ENCODE measurements around the gene ARHGAP12. TPM values are rescaled to one million over a fixed set of nuclear protein-coding genes. Genes with fewer than 3 reads are reported as not detected.

The ARHGAP12 gene
- total RNA-seq, 1 donor from 2014 or later, result 27.2 TPM

GRCh38 chr10:31855033-31855432 is 73.6 kb downstream of the ARHGAP12 start:
- H3K36me3 ChIP-seq, result peaks cover 11% of the 10 kb centered on the region
- TF ChIP-seq CTCF (IDR thresholded peaks at IDR 0.05), result no peak
- no peak for ATAC-seq
- no peaks in the 10 kb centered on the region for H3K27me3 ChIP-seq
- H3K4me3 ChIP-seq, result no peak overlapping the region
- H3K9me3 ChIP-seq, result no peaks in the 10 kb centered on the region
- no peak for DNase-seq
- no peaks in the 10 kb centered on the region for H3K4me1 ChIP-seq
- intact Hi-C loops (cut with DNase I), result no loop called here
- no peak overlapping the region for H3K27ac ChIP-seq

DNA sequence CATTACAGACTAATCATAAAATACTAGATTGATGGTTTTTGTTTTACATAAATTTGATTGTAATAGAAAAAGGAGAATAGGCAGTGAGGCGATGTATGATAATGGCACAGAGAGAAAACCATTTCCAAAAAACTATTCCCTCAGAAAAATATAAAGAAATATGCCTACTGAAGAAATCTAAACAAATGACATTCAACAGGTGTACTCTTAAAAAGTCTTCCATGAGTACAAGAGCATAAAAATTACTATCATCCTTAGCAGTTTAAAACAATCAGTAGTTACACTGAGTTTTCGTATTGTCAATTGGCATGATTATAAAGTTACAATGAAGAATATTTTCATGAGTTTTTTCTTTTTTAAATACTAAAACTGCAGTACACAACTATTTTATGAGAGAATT is 75.0 kb downstream of the ARHGAP12 start:
- no peak for ATAC-seq

GRCh38 chr10:31851216-31851615 is 77.4 kb downstream of the ARHGAP12 start:
- Histone ChIP-seq H3K27ac (no peak overlapping the region), H3K36me3 (no peaks in the 10 kb centered on the region), H3K9me3 (no peaks in the 10 kb centered on the region), H3K27me3 (no peaks in the 10 kb centered on the region), H3K4me3 (no peak overlapping the region), H3K4me1 (no peaks in the 10 kb centered on the region)
- no peak for TF ChIP-seq CTCF (IDR thresholded peaks at IDR 0.05)
- ATAC-seq (no peak), DNase-seq (no peak)
- intact Hi-C loops (cut with DNase I), result no loop called here

More for the DNA sequence above, 75.0 kb downstream of the ARHGAP12 start:
- no peak for DNase-seq
- no peaks in the 10 kb centered on the region for H3K9me3 ChIP-seq
- peaks cover 5% of the 10 kb centered on the region for H3K36me3 ChIP-seq
- no peak for TF ChIP-seq CTCF (IDR thresholded peaks at IDR 0.05)
- intact Hi-C loops (cut with DNase I), result no loop called here
- no peak overlapping the region for H3K27ac ChIP-seq
- no peak overlapping the region for H3K4me3 ChIP-seq
- no peaks in the 10 kb centered on the region for H3K4me1 ChIP-seq
- H3K27me3 ChIP-seq, result no peaks in the 10 kb centered on the region

GRCh38 chr10:31847515-31847914 is 81.1 kb downstream of the ARHGAP12 start:
- ATAC-seq, result peak; percentile 43
- no peak overlapping the region for H3K4me3 ChIP-seq
- peaks cover 9% of the 10 kb centered on the region for H3K36me3 ChIP-seq
- DNase-seq, result no peak
- TF ChIP-seq CTCF (IDR thresholded peaks at IDR 0.05), result no peak
- no peaks in the 10 kb centered on the region for H3K27me3 ChIP-seq
- no peaks in the 10 kb centered on the region for H3K9me3 ChIP-seq
- intact Hi-C loops (cut with DNase I), result no loop called here
- H3K4me1 ChIP-seq, result no peaks in the 10 kb centered on the region
- no peak overlapping the region for H3K27ac ChIP-seq

- intact Hi-C loops (cut with DNase I), result no loop called here
- no peaks in the 10 kb centered on the region for H3K9me3 ChIP-seq
These were observed 89.9 kb downstream of the ARHGAP12 start for GRCh38 chr10:31838709-31839108.

More at GRCh38 chr10:31838709-31839108, 89.9 kb downstream of the ARHGAP12 start:
- Histone ChIP-seq H3K4me3 (no peak overlapping the region), H3K36me3 (peaks cover 8% of the 10 kb centered on the region), H3K27ac (no peak overlapping the region), H3K4me1 (no peaks in the 10 kb centered on the region), H3K27me3 (no peaks in the 10 kb centered on the region)
- no peak for DNase-seq
- TF ChIP-seq CTCF (IDR thresholded peaks at IDR 0.05), result no peak
- ATAC-seq, result no peak

All from upper lobe of right lung (tissue), 1 donor.